ENCODE measurements around the gene PACRG.

DNA sequence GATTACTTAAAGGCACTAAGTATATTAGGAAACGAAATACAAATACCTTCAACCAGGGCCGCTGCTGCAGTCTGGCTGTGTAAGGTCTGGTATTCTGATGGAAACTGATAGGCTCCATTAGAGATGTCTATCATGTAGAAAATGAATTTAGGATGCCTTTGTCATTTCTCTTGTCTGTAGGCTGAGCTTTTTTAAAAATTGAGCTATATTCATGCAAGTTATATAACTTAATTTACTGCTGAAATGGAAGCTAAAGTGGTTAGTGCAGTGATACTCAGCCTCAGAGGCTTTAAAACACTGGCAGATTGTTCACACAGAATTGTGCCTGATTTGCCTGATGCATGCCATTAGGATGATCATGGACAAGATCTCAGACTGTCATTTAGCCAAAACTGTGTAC, 400.6 kb downstream of the PACRG start:
- TF ChIP-seq, protein P1, sequence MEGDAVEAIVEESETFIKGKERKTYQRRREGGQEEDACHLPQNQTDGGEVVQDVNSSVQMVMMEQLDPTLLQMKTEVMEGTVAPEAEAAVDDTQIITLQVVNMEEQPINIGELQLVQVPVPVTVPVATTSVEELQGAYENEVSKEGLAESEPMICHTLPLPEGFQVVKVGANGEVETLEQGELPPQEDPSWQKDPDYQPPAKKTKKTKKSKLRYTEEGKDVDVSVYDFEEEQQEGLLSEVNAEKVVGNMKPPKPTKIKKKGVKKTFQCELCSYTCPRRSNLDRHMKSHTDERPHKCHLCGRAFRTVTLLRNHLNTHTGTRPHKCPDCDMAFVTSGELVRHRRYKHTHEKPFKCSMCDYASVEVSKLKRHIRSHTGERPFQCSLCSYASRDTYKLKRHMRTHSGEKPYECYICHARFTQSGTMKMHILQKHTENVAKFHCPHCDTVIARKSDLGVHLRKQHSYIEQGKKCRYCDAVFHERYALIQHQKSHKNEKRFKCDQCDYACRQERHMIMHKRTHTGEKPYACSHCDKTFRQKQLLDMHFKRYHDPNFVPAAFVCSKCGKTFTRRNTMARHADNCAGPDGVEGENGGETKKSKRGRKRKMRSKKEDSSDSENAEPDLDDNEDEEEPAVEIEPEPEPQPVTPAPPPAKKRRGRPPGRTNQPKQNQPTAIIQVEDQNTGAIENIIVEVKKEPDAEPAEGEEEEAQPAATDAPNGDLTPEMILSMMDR (IDR thresholded peaks at IDR 0.05): no peak
- TF ChIP-seq POLR2A (IDR thresholded peaks at IDR 0.05) (no peak), EP300 (IDR thresholded peaks at IDR 0.05) (no peak)

Data from ovary (tissue), 3 donors.